Metanephros (tissue), 2 donors: ENCODE data around the gene SMTNL1. TPM values are rescaled to one million over a fixed set of nuclear protein-coding genes. Genes with fewer than 3 reads are reported as not detected.

ENCODE experiments used
- small RNA-seq: library from RNA; depleted of rRNA; stranded (forward); fragments of <200 nt; gene quantifications from one replicate; pipeline ENCODE3, GENCODE V24; 2014; ENCODE audit warnings: low replicate concordance
- total RNA-seq: library from RNA; depleted of rRNA; stranded (reverse); fragments of >200 nt; gene quantifications from one replicate; pipeline ENCODE4 v1.2.3, GENCODE V29; 2014

Gene SMTNL1, protein sequence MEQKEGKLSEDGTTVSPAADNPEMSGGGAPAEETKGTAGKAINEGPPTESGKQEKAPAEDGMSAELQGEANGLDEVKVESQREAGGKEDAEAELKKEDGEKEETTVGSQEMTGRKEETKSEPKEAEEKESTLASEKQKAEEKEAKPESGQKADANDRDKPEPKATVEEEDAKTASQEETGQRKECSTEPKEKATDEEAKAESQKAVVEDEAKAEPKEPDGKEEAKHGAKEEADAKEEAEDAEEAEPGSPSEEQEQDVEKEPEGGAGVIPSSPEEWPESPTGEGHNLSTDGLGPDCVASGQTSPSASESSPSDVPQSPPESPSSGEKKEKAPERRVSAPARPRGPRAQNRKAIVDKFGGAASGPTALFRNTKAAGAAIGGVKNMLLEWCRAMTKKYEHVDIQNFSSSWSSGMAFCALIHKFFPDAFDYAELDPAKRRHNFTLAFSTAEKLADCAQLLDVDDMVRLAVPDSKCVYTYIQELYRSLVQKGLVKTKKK
- total RNA-seq = 9.8 TPM

DNA sequence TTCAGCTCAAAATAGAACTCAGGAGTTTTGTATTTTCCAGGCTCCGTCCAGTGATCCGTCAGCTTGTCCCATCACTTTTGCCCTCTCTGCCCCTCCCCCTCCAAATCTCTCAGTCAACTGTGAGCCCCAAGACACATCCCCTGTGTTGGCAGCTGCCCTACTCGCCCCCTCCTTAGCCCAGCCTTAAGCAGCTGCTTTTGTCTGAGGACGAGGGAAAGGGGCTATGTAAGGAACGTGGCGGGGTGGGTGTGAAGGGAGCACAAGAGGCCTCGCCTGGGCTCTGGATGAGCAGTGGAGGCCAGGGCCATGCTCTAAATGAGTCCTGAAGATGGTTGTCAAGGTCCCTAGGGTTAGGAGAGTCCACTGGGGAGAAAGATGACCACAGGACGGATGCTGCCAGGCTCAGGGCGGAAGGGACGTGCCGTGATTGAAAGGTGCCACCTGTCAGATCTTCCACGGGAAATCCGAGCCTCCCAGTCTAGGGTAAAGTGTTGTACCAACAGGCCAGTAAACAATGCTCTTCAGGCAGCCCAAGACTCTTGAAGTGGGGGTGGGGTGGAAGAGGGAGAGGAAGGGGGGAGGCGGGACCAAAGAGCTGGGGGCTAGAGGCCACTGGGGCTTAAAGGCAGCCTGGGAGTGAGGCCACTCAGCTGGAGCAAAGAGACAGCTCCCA, at the start of gene SMTNL1:
SMTNL1 (plus strand) TSS at position 649 of the 673 bp plus-strand sequence. CDS start 5,048 bp downstream, outside the sequence.

GRCh38 chr11:57515332-57516060, 21.9 kb upstream of the SMTNL1 start, which contains the start of gene SLC43A1:
Gene SLC43A1 (minus strand): TSS chr11:57515702. CDS start chr11:57514111, 1,591 bp downstream.

DNA sequence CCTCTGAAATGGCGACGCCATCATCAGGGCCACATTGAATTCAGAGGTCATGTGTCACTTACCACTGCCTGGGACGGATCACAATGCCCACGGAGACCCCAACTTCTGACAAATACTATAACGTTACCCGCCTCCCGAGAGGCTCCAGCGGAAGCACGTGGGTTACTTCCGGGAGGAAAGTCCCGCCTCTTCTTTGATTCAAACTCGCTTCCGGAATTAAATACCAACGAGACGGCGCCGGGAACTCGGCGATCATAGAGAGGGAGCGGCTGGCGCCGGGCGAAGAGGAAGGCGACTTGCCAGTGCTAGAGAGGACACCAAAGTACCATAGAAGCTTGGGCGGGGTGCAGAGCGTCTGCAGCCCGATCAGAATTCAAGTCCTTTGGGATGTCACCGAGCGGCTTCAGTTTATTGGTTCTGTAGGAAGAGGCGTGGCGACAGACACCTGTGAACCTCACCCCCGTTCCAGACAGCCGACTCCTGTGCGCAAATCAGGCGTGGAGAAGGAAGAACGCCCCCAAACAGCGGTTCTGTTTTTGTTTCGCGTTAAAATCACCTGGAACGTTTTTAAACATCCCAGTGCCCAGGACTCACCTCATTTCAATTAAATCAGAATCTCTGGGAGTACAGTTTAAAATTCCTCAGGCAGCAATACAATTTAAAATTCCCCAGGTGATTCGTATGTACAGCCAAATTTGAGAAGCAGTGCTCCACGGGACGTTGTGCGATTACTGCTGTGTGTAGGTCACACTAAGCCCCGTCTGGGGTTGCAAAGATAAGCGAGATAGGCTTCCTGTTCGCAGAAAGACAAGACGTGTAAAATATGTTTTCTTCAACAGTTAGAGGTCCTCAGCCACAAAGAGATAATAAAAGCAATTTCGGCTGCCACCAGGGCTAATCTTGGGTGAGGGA, 6.5 kb upstream of the SMTNL1 start, which contains the start of gene TIMM10:
TIMM10 (minus strand) TSS at position 159 of the 912 bp plus-strand sequence. CDS start 565 bp downstream, outside the sequence.

DNA sequence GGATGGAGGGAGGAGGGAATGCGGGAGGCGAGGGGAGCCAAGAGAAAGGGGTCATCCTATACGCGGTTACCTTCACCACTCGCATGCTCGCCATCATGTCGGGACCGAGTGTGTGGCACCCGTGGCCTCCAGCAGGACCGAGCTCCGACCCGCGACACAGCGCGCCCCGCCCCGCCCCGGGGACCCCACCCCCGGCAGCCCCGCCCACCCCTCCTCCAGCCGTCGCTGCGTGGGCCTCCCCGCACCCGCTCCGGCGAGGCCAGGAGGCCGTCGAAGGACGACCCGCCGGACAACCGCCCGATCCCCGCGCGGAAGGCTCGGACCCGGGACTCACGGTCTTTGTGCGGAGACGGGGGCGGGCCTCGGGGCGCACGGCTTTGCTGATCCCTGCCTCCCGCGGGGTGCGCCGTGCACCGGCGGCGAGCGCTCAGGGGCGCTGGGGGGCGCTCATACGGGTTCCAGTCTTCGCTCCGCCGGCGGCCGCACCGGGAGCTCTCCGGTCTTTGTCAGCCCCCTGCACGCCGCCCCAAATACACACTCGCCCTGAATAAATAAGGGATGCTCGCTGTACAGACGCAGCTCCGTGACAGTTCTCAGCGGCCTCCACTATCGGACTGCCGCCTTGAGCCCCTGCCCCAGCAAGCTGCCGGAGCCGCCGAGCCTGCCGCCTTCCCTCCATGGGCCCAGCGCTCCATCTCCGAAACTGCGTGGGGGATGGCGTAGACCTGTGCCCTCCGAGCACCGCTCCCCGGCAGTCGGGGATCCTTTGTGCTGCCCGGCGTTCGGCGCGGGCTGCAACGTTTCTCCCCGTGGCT, 30.3 kb downstream of the SMTNL1 start, which contains the start of gene UBE2L6:
UBE2L6 (minus strand) TSS at position 158 of the 815 bp plus-strand sequence; CDS start at position 97, 61 bp downstream.

DNA sequence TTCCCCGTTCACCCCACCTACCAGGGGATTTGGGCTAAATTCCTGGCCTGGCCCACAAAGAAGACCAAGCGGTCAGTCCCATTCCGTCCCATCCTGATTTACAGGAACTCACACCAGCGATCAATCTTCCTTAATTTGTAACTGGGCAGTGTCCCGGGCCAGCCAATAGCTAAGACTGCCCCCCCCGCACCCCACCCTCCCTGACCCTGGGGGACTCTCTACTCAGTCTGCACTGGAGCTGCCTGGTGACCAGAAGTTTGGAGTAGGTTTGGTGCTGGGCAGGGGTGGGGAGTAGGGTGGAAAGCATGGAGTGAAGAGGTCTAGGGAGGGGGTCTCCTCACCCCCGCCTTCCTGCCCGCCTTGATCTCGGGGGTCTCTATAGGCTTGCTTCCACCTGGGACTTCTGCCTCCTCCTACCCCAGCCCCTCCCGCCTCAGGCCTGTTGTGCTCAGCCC, 60.1 kb downstream of the SMTNL1 start, which contains the start of gene SERPING1:
SERPING1 (plus strand) TSS at position 225 of the 455 bp plus-strand sequence. CDS start 586 bp downstream, outside the sequence.

Small RNA genes lying within 50 kb of the gene (small RNA-seq; reads per million reads assigned to genes)
- gene RN7SL605P = not detected

Other genes with a start within 250 kb of the SMTNL1 start
- gene TNKS1BP1, start 212.6 kb upstream of the SMTNL1 start, total RNA-seq = 60.7 TPM
- gene SSRP1, start 201.7 kb upstream of the SMTNL1 start, total RNA-seq = 52.5 TPM
- 2.0 TPM for gene P2RX3, start 199.2 kb upstream of the SMTNL1 start, total RNA-seq
- 1.1 TPM for gene PRG3, start 156.4 kb upstream of the SMTNL1 start, total RNA-seq
- gene PRG2, start 146.9 kb upstream of the SMTNL1 start, total RNA-seq = 2.0 TPM
- 20.7 TPM for gene SLC43A3, start 110.5 kb upstream of the SMTNL1 start, total RNA-seq
- 2.5 TPM for gene RTN4RL2, start 77.1 kb upstream of the SMTNL1 start, total RNA-seq
- gene SLC43A1, start 21.9 kb upstream of the SMTNL1 start, total RNA-seq = 18.0 TPM
- 26.3 TPM for gene TIMM10, start 6.8 kb upstream of the SMTNL1 start, total RNA-seq
- 22.5 TPM for gene UBE2L6, start 30.1 kb downstream of the SMTNL1 start, total RNA-seq
- 53.5 TPM for gene SERPING1, start 60.1 kb downstream of the SMTNL1 start, total RNA-seq
- gene YPEL4, start 112.3 kb downstream of the SMTNL1 start, total RNA-seq = 1.9 TPM
- 10.5 TPM for gene CLP1, start 120.2 kb downstream of the SMTNL1 start, total RNA-seq
- gene ZDHHC5, start 130.5 kb downstream of the SMTNL1 start, total RNA-seq = 36.3 TPM
- 12.6 TPM for gene MED19, start 174.6 kb downstream of the SMTNL1 start, total RNA-seq
- 58.4 TPM for gene TMX2, start 175.0 kb downstream of the SMTNL1 start, total RNA-seq
- 86.8 TPM for gene SELENOH, start 203.9 kb downstream of the SMTNL1 start, total RNA-seq
- not detected for gene BTBD18, start 214.2 kb downstream of the SMTNL1 start, total RNA-seq
- gene CTNND1, start 224.2 kb downstream of the SMTNL1 start, total RNA-seq = 241 TPM